ENCODE measurements around the gene MZT2B.
A peak's percentile ranks its signal among the peaks of the same experiment; 100 is the strongest.
"Not testable (repeated sequence)": the region's sequence is repeated elsewhere in the genome, so short reads cannot be mapped to it uniquely, and the experiment has no call there.

Gene MZT2B

GRCh38 chr2:130154773-130155765 is 27.0 kb upstream of the MZT2B start:
- no peak for TF ChIP-seq POLR2A (IDR thresholded peaks at IDR 0.05; ENCODE audit: extremely low read depth, insufficient read length)
- TF ChIP-seq MAX (IDR thresholded peaks at IDR 0.05; ENCODE audit: low read depth, low read length), result no peak
- no peak for TF ChIP-seq MYC (IDR thresholded peaks at IDR 0.05; ENCODE audit: low read depth, low read length)
- TF ChIP-seq CTCF (IDR thresholded peaks at IDR 0.05; ENCODE audit: low read depth, low read length), result no peak
- no peak for DNase-seq (ENCODE audit: low read depth)
- no peak overlapping the region for H3K4me3 ChIP-seq (ENCODE audit: low read depth, low read length)

- peak; percentile 50 for DNase-seq (ENCODE audit: low read depth)
- H3K4me3 ChIP-seq (ENCODE audit: low read depth, low read length), result not testable (repeated sequence)
- TF ChIP-seq CTCF (IDR thresholded peaks at IDR 0.05; ENCODE audit: low read depth, low read length), result peak; percentile 53
Observed at GRCh38 chr2:130155956-130156623, 26.0 kb upstream of the MZT2B start.

- DNase-seq (ENCODE audit: low read depth), result no peak
- TF ChIP-seq CTCF (IDR thresholded peaks at IDR 0.05; ENCODE audit: low read depth, low read length) (no peak), MAX (IDR thresholded peaks at IDR 0.05; ENCODE audit: low read depth, low read length) (no peak), MYC (IDR thresholded peaks at IDR 0.05; ENCODE audit: low read depth, low read length) (no peak), POLR2A (IDR thresholded peaks at IDR 0.05; ENCODE audit: extremely low read depth, insufficient read length) (no peak)
- no peak overlapping the region for H3K4me3 ChIP-seq (ENCODE audit: low read depth, low read length)
Observed at GRCh38 chr2:130156624-130157004, 25.4 kb upstream of the MZT2B start.

GRCh38 chr2:130157354-130157753 is 24.7 kb upstream of the MZT2B start:
- not testable (repeated sequence) for H3K4me3 ChIP-seq (ENCODE audit: low read depth, low read length)
- DNase-seq (ENCODE audit: low read depth), result peak; percentile 61

- H3K4me3 ChIP-seq (ENCODE audit: low read depth, low read length), result not testable (repeated sequence)
- peak; percentile 86 for DNase-seq (ENCODE audit: low read depth)
Observed at GRCh38 chr2:130157825-130158514, 24.1 kb upstream of the MZT2B start.

GRCh38 chr2:130158631-130159030 is 23.4 kb upstream of the MZT2B start:
- no peak for DNase-seq (ENCODE audit: low read depth)
- TF ChIP-seq POLR2A (IDR thresholded peaks at IDR 0.05; ENCODE audit: extremely low read depth, insufficient read length) (no peak), MYC (IDR thresholded peaks at IDR 0.05; ENCODE audit: low read depth, low read length) (no peak)
- no peak overlapping the region for H3K4me3 ChIP-seq (ENCODE audit: low read depth, low read length)

GRCh38 chr2:130159376-130159775 is 22.7 kb upstream of the MZT2B start:
- DNase-seq (ENCODE audit: low read depth); H3K4me3 ChIP-seq (ENCODE audit: low read depth, low read length): not testable (repeated sequence)

GRCh38 chr2:130160131-130160530 is 21.9 kb upstream of the MZT2B start:
- TF ChIP-seq MAX (IDR thresholded peaks at IDR 0.05; ENCODE audit: low read depth, low read length) (no peak), MYC (IDR thresholded peaks at IDR 0.05; ENCODE audit: low read depth, low read length) (no peak), CTCF (IDR thresholded peaks at IDR 0.05; ENCODE audit: low read depth, low read length) (no peak), POLR2A (IDR thresholded peaks at IDR 0.05; ENCODE audit: extremely low read depth, insufficient read length) (no peak)
- DNase-seq (ENCODE audit: low read depth), result no peak
- H3K4me3 ChIP-seq (ENCODE audit: low read depth, low read length), result no peak overlapping the region

Measured in NB4 (cell line).